ENCODE measurements around the gene TNFAIP3.
"Not testable (repeated sequence)": the region's sequence is repeated elsewhere in the genome, so short reads cannot be mapped to it uniquely, and the experiment has no call there.

TNFAIP3 gene

GRCh38 chr6:137882225-137882961 is 15.3 kb downstream of the TNFAIP3 start:
- Histone ChIP-seq H3K27me3 (ENCODE audit: insufficient read depth, poor library complexity, severe bottlenecking) (no peaks in the 10 kb centered on the region), H3K27ac (replicated peaks) (peak overlapping the region; percentile 74), H3K4me3 (replicated peaks; ENCODE audit: insufficient read depth, low read length) (no peak overlapping the region)
- DNase-seq (ENCODE audit: low read depth in 1 of 2, low spot score in 1 of 2) = peak in 1 of 2 experiments; percentile 62
- TF ChIP-seq POLR2AphosphoS5 (IDR thresholded peaks at IDR 0.05; ENCODE audit: low read depth) = 0 out of 2 replicates have a peak, but pooled peaks have one; percentile 33
- peak; percentile 35; the same call in 1 of the 2 replicates for TF ChIP-seq SPI1 (IDR thresholded peaks at IDR 0.05; ENCODE audit: borderline replicate concordance, low read depth)
- TF ChIP-seq REST (IDR thresholded peaks at IDR 0.05; ENCODE audit: insufficient replicate concordance, low read depth) = no peak
- no peak for TF ChIP-seq CTCF (IDR thresholded peaks at IDR 0.05; ENCODE audit: insufficient read depth, low read length)

- Histone ChIP-seq H3K27me3 (ENCODE audit: insufficient read depth, poor library complexity, severe bottlenecking) (no peaks in the 10 kb centered on the region), H3K27ac (replicated peaks) (peak overlapping the region; percentile 74), H3K4me3 (replicated peaks; ENCODE audit: insufficient read depth, low read length) (no peak overlapping the region)
- DNase-seq (ENCODE audit: low read depth in 1 of 2, low spot score in 1 of 2) = peak in 1 of 2 experiments; percentile 76
- TF ChIP-seq SPI1 (IDR thresholded peaks at IDR 0.05; ENCODE audit: borderline replicate concordance, low read depth) (peak; percentile 40; the same call in 1 of the 2 replicates), REST (IDR thresholded peaks at IDR 0.05; ENCODE audit: insufficient replicate concordance, low read depth) (no peak), POLR2AphosphoS5 (IDR thresholded peaks at IDR 0.05; ENCODE audit: low read depth) (peak; percentile 84), CTCF (IDR thresholded peaks at IDR 0.05; ENCODE audit: insufficient read depth, low read length) (no peak), GABPA (IDR thresholded peaks at IDR 0.05; ENCODE audit: low read depth) (no peak)
Measured at GRCh38 chr6:137883400-137884148, 16.5 kb downstream of the TNFAIP3 start.

GRCh38 chr6:137884149-137884909 is 17.3 kb downstream of the TNFAIP3 start:
- TF ChIP-seq CTCF (IDR thresholded peaks at IDR 0.05; ENCODE audit: insufficient read depth, low read length) = no peak
- no peak for DNase-seq (ENCODE audit: low read depth in 1 of 2, low spot score in 1 of 2)
- no peaks in the 10 kb centered on the region for H3K27me3 ChIP-seq (ENCODE audit: insufficient read depth, poor library complexity, severe bottlenecking)
- H3K27ac ChIP-seq (replicated peaks) = peak overlapping the region; percentile 74
- H3K4me3 ChIP-seq (replicated peaks; ENCODE audit: insufficient read depth, low read length) = no peak overlapping the region

GRCh38 chr6:137884910-137885229 is 17.8 kb downstream of the TNFAIP3 start:
- not testable (repeated sequence) for H3K27ac ChIP-seq (replicated peaks); H3K27me3 ChIP-seq (ENCODE audit: insufficient read depth, poor library complexity, severe bottlenecking); DNase-seq (ENCODE audit: low read depth in 1 of 2, low spot score in 1 of 2); H3K4me3 ChIP-seq (replicated peaks; ENCODE audit: insufficient read depth, low read length)

- not testable (repeated sequence) for H3K27me3 ChIP-seq (ENCODE audit: insufficient read depth, poor library complexity, severe bottlenecking); H3K4me3 ChIP-seq (replicated peaks; ENCODE audit: insufficient read depth, low read length); DNase-seq (ENCODE audit: low read depth in 1 of 2, low spot score in 1 of 2); H3K27ac ChIP-seq (replicated peaks)
Measured at GRCh38 chr6:137886226-137886625, 19.2 kb downstream of the TNFAIP3 start.

All from HL-60 (cell line).